ENCODE results near the gene MAPKBP1.

Gene MAPKBP1

DNA sequence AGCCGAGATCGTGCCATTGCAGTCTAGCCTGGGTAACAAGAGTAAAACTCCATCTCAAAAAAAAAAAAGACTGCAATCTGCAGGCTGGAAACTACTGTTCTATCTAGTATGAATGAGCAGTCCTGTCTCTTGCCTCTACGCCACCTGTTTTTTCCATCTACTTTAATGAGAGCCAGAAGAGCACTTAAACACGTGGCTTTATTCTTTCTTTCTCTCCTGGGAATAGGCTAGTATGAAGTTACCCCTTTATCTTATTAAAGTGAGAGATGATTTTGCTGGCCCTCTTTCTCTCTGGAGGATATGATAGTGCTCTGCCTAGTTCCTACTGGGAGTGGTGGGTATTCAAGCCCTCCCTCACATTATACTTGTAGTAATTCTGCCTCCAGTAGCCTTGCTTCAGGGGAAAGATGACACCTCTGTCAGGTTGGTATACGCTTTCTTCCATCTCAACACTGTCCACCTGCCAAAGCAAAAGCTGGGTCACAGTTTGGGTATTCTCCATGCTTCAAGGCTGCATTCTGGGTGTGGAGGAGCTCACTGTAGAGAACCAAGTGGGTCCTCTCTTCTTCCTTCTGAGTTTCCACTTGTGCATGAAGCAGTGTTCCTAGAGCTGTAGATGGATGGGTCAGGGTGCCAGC is 17.8 kb downstream of the MAPKBP1 start:
- no peak overlapping the region for H3K4me3 ChIP-seq (ENCODE audit: low read length)
- no peaks in the 10 kb centered on the region for H3K27me3 ChIP-seq (replicated peaks; ENCODE audit: insufficient read depth, low read length)
- H3K9ac ChIP-seq (ENCODE audit: low read length) = no peak overlapping the region
- H3K9me3 ChIP-seq (replicated peaks; ENCODE audit: insufficient read depth, low read length) = no peaks in the 10 kb centered on the region
- no peaks in the 10 kb centered on the region for H3K79me2 ChIP-seq (ENCODE audit: low read length)
- H2AFZ ChIP-seq (ENCODE audit: low read length) = no peak overlapping the region
- TF ChIP-seq CTCF (IDR thresholded peaks at IDR 0.05; ENCODE audit: low read length) (no peak), EZH2phosphoT487 (IDR thresholded peaks at IDR 0.05; ENCODE audit: low read length) (no peak), EZH2 (optimal IDR thresholded peaks at IDR 0.05; ENCODE audit: low read depth, low read length) (no peak)
- no peaks in the 10 kb centered on the region for H3F3A ChIP-seq (ENCODE audit: insufficient read depth, low read length)
- DNase-seq = no peak
- no peaks in the 10 kb centered on the region for H3K36me3 ChIP-seq (replicated peaks; ENCODE audit: insufficient read depth, low read length)
- no peak overlapping the region for H3K4me2 ChIP-seq (ENCODE audit: low read depth, low read length)
- H3K9me2 ChIP-seq (replicated peaks; ENCODE audit: insufficient read depth, low read length) = no peaks in the 10 kb centered on the region
- no peaks in the 10 kb centered on the region for H4K20me1 ChIP-seq (ENCODE audit: insufficient read depth, low read length)
- H3K4me1 ChIP-seq (ENCODE audit: low read length) = no peaks in the 10 kb centered on the region
- H3K27ac ChIP-seq (ENCODE audit: low read length) = no peak overlapping the region

DNA sequence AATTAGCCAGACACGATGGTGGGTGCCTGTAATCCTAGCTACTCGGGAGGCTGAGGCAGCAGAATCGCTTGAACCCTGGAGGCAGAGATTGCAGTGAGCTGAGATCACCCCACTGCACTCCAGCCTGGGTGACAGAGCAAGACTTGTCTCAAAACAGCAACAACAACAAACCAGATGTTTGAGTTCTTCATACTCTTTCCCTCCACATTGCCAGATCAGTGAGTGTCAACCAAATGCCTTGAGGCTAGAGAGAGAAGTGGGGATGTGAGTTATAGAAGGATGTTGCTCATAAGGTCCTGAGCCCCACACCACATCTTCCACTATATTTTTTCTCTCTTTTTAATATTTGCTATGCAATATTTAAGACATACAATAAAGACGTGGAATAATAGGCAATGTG is 19.8 kb downstream of the MAPKBP1 start:
- no peaks in the 10 kb centered on the region for H3F3A ChIP-seq (ENCODE audit: insufficient read depth, low read length)
- no peak overlapping the region for H3K9ac ChIP-seq (ENCODE audit: low read length)
- no peaks in the 10 kb centered on the region for H4K20me1 ChIP-seq (ENCODE audit: insufficient read depth, low read length)
- H3K27me3 ChIP-seq (replicated peaks; ENCODE audit: insufficient read depth, low read length) = no peaks in the 10 kb centered on the region
- H3K9me3 ChIP-seq (replicated peaks; ENCODE audit: insufficient read depth, low read length) = no peaks in the 10 kb centered on the region
- H2AFZ ChIP-seq (ENCODE audit: low read length) = no peak overlapping the region
- no peak overlapping the region for H3K4me2 ChIP-seq (ENCODE audit: low read depth, low read length)
- no peaks in the 10 kb centered on the region for H3K9me2 ChIP-seq (replicated peaks; ENCODE audit: insufficient read depth, low read length)
- no peaks in the 10 kb centered on the region for H3K4me1 ChIP-seq (ENCODE audit: low read length)
- DNase-seq = no peak
- H3K4me3 ChIP-seq (ENCODE audit: low read length) = no peak overlapping the region
- no peaks in the 10 kb centered on the region for H3K36me3 ChIP-seq (replicated peaks; ENCODE audit: insufficient read depth, low read length)
- H3K27ac ChIP-seq (ENCODE audit: low read length) = no peak overlapping the region
- H3K79me2 ChIP-seq (ENCODE audit: low read length) = no peaks in the 10 kb centered on the region
- TF ChIP-seq EZH2phosphoT487 (IDR thresholded peaks at IDR 0.05; ENCODE audit: low read length) (no peak), CTCF (IDR thresholded peaks at IDR 0.05; ENCODE audit: low read length) (no peak), EZH2 (optimal IDR thresholded peaks at IDR 0.05; ENCODE audit: low read depth, low read length) (no peak)

DNA sequence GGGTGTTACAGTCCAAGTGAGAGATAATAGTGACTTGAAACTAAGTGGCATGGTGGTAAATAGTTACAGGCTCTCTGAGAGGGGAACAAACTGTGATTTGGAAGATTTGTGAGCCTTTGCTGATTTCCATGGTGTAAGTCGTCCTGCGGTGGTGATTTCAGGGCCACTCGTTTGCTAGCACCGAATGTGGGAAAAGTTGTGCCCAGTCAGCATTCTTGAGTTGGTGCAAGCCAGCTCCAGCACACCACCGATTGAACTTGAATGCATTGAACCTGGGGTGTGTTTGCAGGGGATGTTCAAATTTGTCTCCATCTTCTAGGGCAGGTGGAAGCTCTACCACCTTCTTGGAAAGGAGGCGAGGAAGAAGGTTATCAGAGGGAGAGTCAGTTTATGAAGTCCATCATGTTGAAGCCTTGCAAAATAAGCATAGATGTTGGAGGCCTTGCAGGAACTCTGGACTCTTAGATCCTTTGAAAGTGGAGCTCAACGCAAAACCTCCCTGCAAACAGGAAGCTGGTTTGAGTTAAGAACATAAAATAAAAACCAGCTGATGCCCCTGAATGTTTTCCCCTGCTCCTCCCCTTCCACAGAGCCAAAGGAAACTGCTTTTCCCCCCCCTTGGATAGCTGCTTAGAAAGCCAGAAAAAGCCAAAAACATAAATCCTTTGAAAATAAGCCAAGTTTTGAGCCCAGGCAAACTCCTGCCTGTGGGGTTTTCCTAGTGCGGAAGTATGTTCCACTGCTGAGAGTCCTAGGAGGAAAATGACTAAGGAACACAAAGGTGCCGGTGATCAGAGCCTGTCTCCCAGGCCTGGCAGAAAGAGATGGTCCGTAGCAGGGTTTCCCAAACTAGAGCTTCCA is 21.9 kb downstream of the MAPKBP1 start:
- no peak overlapping the region for H3K27ac ChIP-seq (ENCODE audit: low read length)
- H3K4me2 ChIP-seq (ENCODE audit: low read depth, low read length) = no peak overlapping the region
- no peaks in the 10 kb centered on the region for H3K9me2 ChIP-seq (replicated peaks; ENCODE audit: insufficient read depth, low read length)
- no peak overlapping the region for H2AFZ ChIP-seq (ENCODE audit: low read length)
- no peaks in the 10 kb centered on the region for H3K4me1 ChIP-seq (ENCODE audit: low read length)
- H3K9ac ChIP-seq (ENCODE audit: low read length) = no peak overlapping the region
- H4K20me1 ChIP-seq (ENCODE audit: insufficient read depth, low read length) = no peaks in the 10 kb centered on the region
- no peaks in the 10 kb centered on the region for H3K27me3 ChIP-seq (replicated peaks; ENCODE audit: insufficient read depth, low read length)
- H3K36me3 ChIP-seq (replicated peaks; ENCODE audit: insufficient read depth, low read length) = no peaks in the 10 kb centered on the region
- H3F3A ChIP-seq (ENCODE audit: insufficient read depth, low read length) = no peaks in the 10 kb centered on the region
- no peaks in the 10 kb centered on the region for H3K9me3 ChIP-seq (replicated peaks; ENCODE audit: insufficient read depth, low read length)
- TF ChIP-seq CTCF (IDR thresholded peaks at IDR 0.05; ENCODE audit: low read length) (no peak), EZH2phosphoT487 (IDR thresholded peaks at IDR 0.05; ENCODE audit: low read length) (no peak), EZH2 (optimal IDR thresholded peaks at IDR 0.05; ENCODE audit: low read depth, low read length) (no peak)
- H3K79me2 ChIP-seq (ENCODE audit: low read length) = no peaks in the 10 kb centered on the region
- no peak overlapping the region for H3K4me3 ChIP-seq (ENCODE audit: low read length)
- DNase-seq = no peak

All from MM.1S (cell line).